Sigmoid colon (tissue), 7 donors: Measurements from ENCODE around the gene ALDH1A1. TPM values are rescaled to one million over a fixed set of nuclear protein-coding genes. Genes with fewer than 3 reads are reported as not detected.

Source experiments
- DNase-seq: peaks from one replicate; pipeline ENCODE4 v3.0.0-alpha.2; 2019
- H3K27ac ChIP-seq, 4 donors: fragments of 200-600 bp; sonication (generic); one replicate each; pipeline ENCODE4 v1.5.1; 2016 to 2019; ENCODE audit warnings: mild to moderate bottlenecking in 1 of 4
- H3K27me3 ChIP-seq, 3 donors: fragments of 200-600 bp; sonication (generic); one replicate each; pipeline ENCODE4 v1.5.1; 2019; ENCODE audit warnings: mild to moderate bottlenecking in 1 of 3
- H3K36me3 ChIP-seq, 4 donors: fragments of 200-600 bp; sonication (generic); one replicate each; pipeline ENCODE4 v1.5.1; 2016 to 2019
- H3K4me1 ChIP-seq, 4 donors: fragments of 200-600 bp; sonication (generic); one replicate each; pipeline ENCODE4 v1.5.1; 2017 to 2019
- H3K4me3 ChIP-seq, 4 donors: fragments of 200-600 bp; sonication (generic); one replicate each; pipeline ENCODE4 v1.5.1; 2017 to 2019; ENCODE audit warnings: mild to moderate bottlenecking in 2 of 4, moderate library complexity in 1 of 4
- H3K9me3 ChIP-seq, 4 donors: fragments of 200-600 bp in 3 of 4; sonication (generic) in 3 of 4; one replicate each; pipeline versions ENCODE4 v1.5.1 to v1.6.1; 2013 to 2019
- EP300 ChIP-seq, 4 donors: sonication (generic); formaldehyde crosslinking; IDR thresholded peaks; one replicate each; pipeline ENCODE4 v1.6.1; 2017; ENCODE audit warnings: antibody characterized with exemption in 4 of 4
- POLR2A ChIP-seq, 2 donors: fragments of 450-650 bp; IDR thresholded peaks; one replicate each; pipeline ENCODE4 v1.6.1; 2016; ENCODE audit warnings: antibody characterized with exemption in 2 of 2, mild to moderate bottlenecking in 2 of 2, moderate library complexity in 2 of 2
- POLR2AphosphoS5 ChIP-seq, 4 donors: sonication (generic); formaldehyde crosslinking; IDR thresholded peaks; one replicate each; pipeline ENCODE4 v1.6.1; 2017; ENCODE audit warnings: antibody characterized with exemption in 4 of 4
- WGBS, 2 donors: extraction: QIAGEN DNeasy Blood & Tissue Kit; methylation state at CpG; one replicate each; pipeline ENCODE4 v1.1.7; 2013; 5-methylcytosine and 5-hydroxymethylcytosine counted together
- intact Hi-C: fragments of 100-400 bp; cut with DNase I; formaldehyde crosslinking; loops from one replicate; pipeline ENCODE4 v1.15.1; 2023
- polyA plus RNA-seq, 3 donors: library from polyadenylated mRNA; stranded (reverse); fragments of 200-250 nt; gene quantifications; one replicate each; pipeline ENCODE4 v1.2.3, GENCODE V29; 2013
- total RNA-seq, 4 donors: library from RNA; depleted of rRNA; stranded (reverse); fragments of >200 nt; gene quantifications; one replicate each; pipeline ENCODE4 v1.1.0, GENCODE V29; 2016
- TF ChIP-seq, protein P1 (sequence below), 4 experiments: fragments of 450-650 bp in 3 of 4; fragments of 200-600 bp in 1 of 4; IDR thresholded peaks; one replicate each; pipeline ENCODE4 v1.5.1; 2016 to 2019; ENCODE audit warnings: antibody characterized with exemption in 4 of 4, mild to moderate bottlenecking in 3 of 4, moderate library complexity in 2 of 4
- donor health status: healthy with polysubstance abuse.
- donor health status: Bipolar disorder and iron deficiency.
- donor health status: healthy.

The ALDH1A1 gene
- total and polyA plus RNA-seq, 7 donors: 52.6 to 353 (median 241) TPM

DNA sequence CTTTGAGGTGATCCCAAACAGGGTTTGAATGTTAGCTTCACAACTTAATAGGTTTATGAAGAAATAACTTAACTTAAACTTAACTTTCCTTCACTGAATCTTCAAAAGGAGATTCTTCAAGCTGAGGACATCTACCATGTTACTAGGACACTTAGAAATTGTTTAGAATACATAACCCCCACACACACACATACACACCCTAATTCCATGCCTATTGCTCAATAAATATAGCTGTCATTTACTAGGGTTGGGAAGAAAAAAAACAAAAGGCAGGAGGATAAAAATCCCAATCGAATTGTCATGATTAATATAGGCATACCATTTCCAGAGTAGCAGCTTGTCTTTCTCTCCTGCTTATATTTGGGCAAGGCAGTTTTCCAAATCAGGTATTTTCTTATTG is 68.3 kb downstream of the ALDH1A1 start:
- Histone ChIP-seq H3K4me3 (no peak overlapping the region), H3K27me3 (no peaks in the 10 kb centered on the region), H3K36me3 (peaks cover 0 to 21% (median 5%) of the 10 kb centered on the region in 4 donors), H3K27ac (no peak overlapping the region), H3K9me3 (no peaks in the 10 kb centered on the region), H3K4me1 (peaks cover 0 to 20% (median 17%) of the 10 kb centered on the region in 4 donors)
- 14 to 67% methylated on average over 1 of the region's 1 CpG for WGBS, 2 donors
- DNase-seq: no peak
- intact Hi-C loops: no loop called here
- TF ChIP-seq, protein P1, sequence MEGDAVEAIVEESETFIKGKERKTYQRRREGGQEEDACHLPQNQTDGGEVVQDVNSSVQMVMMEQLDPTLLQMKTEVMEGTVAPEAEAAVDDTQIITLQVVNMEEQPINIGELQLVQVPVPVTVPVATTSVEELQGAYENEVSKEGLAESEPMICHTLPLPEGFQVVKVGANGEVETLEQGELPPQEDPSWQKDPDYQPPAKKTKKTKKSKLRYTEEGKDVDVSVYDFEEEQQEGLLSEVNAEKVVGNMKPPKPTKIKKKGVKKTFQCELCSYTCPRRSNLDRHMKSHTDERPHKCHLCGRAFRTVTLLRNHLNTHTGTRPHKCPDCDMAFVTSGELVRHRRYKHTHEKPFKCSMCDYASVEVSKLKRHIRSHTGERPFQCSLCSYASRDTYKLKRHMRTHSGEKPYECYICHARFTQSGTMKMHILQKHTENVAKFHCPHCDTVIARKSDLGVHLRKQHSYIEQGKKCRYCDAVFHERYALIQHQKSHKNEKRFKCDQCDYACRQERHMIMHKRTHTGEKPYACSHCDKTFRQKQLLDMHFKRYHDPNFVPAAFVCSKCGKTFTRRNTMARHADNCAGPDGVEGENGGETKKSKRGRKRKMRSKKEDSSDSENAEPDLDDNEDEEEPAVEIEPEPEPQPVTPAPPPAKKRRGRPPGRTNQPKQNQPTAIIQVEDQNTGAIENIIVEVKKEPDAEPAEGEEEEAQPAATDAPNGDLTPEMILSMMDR (IDR thresholded peaks at IDR 0.05): no peak
- TF ChIP-seq POLR2AphosphoS5 (IDR thresholded peaks at IDR 0.05) (no peak), POLR2A (IDR thresholded peaks at IDR 0.05) (no peak), EP300 (IDR thresholded peaks at IDR 0.05) (no peak)

DNA sequence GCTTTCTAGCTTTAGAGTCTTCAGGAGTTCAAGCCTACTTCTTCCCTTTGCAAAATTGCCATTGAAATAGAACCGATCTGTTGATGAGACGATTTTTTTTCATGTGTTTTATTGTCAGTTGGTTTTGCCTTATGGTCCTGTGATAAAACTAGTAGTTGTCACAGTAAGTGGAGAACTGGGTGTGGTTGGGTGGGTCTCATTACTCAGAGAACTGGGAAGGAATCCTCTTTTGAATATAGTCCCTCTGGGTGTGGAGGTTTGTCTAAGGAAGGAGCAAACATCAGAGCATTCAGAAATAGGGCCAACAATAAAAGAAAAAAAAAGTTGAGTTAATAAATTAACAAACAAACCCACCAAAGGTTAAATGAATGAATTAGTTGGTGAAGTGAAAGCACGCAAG is 69.0 kb downstream of the ALDH1A1 start:
- 22 to 60% methylated on average over 3 of the region's 3 CpGs for WGBS, 2 donors
- intact Hi-C loops: no loop called here
- peaks cover 0 to 20% (median 17%) of the 10 kb centered on the region in 4 donors for H3K4me1 ChIP-seq

DNA sequence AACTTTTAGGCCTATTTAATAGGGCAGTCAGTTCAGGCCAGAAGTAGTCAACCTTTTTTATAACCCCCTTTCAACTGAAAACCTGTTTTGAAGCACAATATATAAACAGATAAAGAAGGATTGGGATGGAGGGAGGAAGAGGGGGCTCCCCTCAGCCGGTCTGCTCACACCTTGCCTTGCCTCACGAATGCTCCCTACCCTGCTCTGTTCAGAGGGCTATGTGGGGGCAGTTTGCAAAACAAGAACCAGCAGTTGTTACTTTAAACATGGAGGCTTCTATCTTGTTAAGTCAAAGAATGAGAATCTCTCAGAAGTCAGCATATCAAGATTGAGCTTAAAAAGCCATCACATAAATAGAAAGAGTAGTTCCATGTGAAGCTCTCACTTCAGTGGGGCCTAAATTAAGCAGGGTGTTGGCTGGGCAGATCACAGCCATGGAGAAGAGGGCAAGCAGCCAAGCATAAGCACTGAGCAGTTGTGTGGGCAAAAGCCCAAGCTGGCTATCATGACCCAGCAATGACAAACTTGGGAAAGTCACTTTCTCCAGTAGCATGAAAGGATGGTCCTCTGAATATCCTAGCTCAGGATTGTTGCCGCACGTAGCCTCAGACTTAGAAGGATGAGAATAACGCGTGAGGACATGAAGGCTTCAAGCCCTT is 70.6 kb downstream of the ALDH1A1 start:
- TF ChIP-seq EP300 (IDR thresholded peaks at IDR 0.05) (no peak), POLR2AphosphoS5 (IDR thresholded peaks at IDR 0.05) (peak in 1 of 4 donors; percentile 19), POLR2A (IDR thresholded peaks at IDR 0.05) (no peak)
- TF ChIP-seq, protein P1 (IDR thresholded peaks at IDR 0.05): no peak
- no peaks in the 10 kb centered on the region for H3K9me3 ChIP-seq
- H3K36me3 ChIP-seq: peaks cover 0 to 6% (median 0%) of the 10 kb centered on the region in 4 donors
- no peak overlapping the region for H3K4me3 ChIP-seq
- peaks cover 0 to 20% (median 17%) of the 10 kb centered on the region in 4 donors for H3K4me1 ChIP-seq
- peak overlapping the region in 3 of 4 donors; percentile 32 to 61 (median 55) for H3K27ac ChIP-seq
- WGBS, 2 donors: 81 to 88% methylated on average over 6 of the region's 6 CpGs
- intact Hi-C loops: no loop called here
- H3K27me3 ChIP-seq: no peaks in the 10 kb centered on the region
- DNase-seq: peak; percentile 79

More for the DNA sequence above, 69.0 kb downstream of the ALDH1A1 start:
- H3K36me3 ChIP-seq: peaks cover 0 to 14% (median 0%) of the 10 kb centered on the region in 4 donors
- no peak overlapping the region for H3K4me3 ChIP-seq
- no peaks in the 10 kb centered on the region for H3K27me3 ChIP-seq
- H3K27ac ChIP-seq: no peak overlapping the region
- TF ChIP-seq POLR2AphosphoS5 (IDR thresholded peaks at IDR 0.05): no peak
- TF ChIP-seq POLR2A (IDR thresholded peaks at IDR 0.05): no peak
- no peak for TF ChIP-seq EP300 (IDR thresholded peaks at IDR 0.05)
- TF ChIP-seq, protein P1 (IDR thresholded peaks at IDR 0.05): no peak
- no peaks in the 10 kb centered on the region for H3K9me3 ChIP-seq
- DNase-seq: no peak

DNA sequence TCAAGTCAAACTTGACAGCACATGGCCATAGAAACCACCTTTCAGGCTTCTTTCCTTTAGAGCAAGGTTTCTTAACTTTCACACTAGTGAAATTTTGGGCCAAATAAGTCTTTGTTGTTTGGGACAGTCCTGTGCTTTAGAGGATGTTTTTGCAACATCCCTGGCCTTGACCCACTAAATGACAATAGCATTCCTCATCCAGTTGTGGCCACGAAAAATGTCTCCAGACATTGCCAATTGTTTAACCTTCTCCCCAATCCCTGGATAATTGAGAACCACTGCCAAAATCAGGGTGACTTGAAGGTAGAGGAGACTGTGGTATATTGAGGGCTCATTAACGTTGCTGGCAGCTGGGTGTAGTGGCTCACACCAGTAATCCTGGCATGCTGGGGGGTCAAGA is 72.0 kb downstream of the ALDH1A1 start:
- WGBS, 2 donors: 74 to 90% methylated on average over 2 of the region's 2 CpGs
- H3K36me3 ChIP-seq: peaks cover 0 to 6% (median 0%) of the 10 kb centered on the region in 4 donors
- intact Hi-C loops: no loop called here

More for the DNA sequence above, 72.0 kb downstream of the ALDH1A1 start:
- Histone ChIP-seq H3K27me3 (no peaks in the 10 kb centered on the region), H3K4me3 (no peak overlapping the region), H3K4me1 (peaks cover 0 to 20% (median 17%) of the 10 kb centered on the region in 4 donors), H3K27ac (no peak overlapping the region), H3K9me3 (no peaks in the 10 kb centered on the region)
- TF ChIP-seq POLR2AphosphoS5 (IDR thresholded peaks at IDR 0.05) (no peak), POLR2A (IDR thresholded peaks at IDR 0.05) (no peak), EP300 (IDR thresholded peaks at IDR 0.05) (no peak)
- TF ChIP-seq, protein P1 (IDR thresholded peaks at IDR 0.05): no peak
- no peak for DNase-seq
